ENCODE measurements around the gene DRD3.

DRD3 gene

DNA sequence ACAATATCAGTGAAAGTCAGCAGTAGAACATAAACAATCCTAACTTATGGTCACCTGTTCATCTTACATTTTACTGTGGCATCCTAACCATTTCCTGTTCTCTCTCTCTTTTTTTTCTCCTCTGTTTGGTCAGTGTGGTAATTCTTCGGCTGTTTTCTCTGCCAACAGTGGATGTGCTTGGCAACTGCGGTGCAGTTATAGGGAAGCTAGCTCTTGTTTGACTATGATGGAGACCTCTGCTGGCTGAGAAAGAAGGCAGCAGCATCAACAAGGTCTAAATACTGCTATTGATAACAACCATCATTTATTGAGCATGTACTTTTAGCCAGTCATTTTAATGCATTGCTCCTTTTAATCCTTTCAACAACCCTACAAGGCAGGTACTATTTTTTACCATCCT, 723 bp upstream of the DRD3 start:
- DNase-seq (ENCODE audit: low spot score) (peak; percentile 11), FAIRE-seq (no peak)

DNA sequence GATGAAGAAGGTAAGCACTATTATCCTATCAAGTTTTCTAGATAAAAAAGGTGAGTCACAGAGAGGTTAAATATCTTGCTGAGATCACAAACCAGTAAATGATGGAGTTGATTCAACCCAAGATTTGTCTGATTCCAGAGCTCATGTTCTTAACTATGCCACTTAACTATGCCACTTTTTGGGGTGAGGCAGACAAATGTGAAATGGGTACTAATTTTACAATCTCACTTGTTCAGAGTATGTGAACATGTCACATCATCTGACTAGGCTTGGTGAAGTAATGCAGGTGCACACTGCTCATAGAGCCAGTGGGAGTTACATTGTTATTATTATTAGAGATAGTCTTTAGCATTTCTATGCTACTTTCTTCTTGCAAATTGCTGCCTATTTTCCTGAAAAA, 2.0 kb downstream of the DRD3 start:
- DNase-seq (ENCODE audit: low spot score) (no peak), FAIRE-seq (no peak)

DNA sequence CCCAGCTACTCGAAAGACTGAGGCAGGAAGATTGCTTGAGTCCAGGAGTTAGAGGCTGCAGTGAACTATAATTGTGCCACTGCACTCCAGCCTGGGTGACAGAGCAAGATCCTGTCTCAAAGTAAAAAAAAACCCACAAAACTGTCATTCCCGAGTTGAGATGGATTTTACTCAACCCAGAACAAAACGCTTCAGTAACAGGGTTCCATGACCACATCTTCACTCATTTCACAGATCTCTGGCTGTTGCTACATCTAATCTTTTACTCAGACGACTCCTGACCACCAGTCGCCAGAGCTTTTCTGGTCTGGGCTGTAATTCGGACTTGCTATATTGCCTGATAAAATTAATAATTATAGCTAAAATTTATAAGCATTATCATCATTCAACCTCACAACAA, 2.4 kb downstream of the DRD3 start:
- DNase-seq (ENCODE audit: low spot score) (no peak), FAIRE-seq (no peak)

DNA sequence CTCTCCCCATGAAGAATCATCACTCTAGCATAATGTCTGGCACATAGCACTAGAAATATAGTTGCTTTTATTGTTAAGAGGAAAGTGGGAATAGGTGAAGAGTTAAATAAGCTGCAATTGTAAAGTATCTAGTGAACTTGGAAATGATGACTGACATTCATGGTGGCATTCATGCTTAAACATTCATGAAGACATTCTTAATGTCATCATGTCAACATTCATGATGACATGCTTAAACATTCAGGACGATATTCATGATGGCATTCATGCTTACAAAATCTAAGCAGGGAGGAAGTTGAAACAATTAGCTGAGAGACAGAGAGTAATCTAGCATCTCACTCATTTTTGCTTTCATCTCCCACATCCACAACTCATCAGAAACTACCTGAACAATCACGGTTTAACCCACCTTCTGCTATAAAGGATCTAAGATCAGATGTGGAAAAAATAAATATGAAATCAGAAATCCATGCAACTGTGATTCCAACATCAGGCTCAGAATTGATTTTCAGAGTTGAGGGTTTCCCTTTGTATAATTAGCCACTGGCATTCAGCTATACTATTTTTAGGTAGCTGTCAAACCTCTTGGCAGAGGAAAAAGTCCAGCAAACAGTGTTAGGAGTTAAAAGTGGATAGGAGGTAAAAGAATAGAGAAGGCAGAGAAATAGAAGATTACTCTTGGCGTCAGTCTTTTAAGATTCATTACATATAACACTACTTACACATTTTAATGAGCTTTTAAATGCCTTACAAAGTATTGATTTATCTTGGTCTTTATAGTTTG, 3.5 kb downstream of the DRD3 start:
- FAIRE-seq (no peak), DNase-seq (ENCODE audit: low spot score) (no peak)

DNA sequence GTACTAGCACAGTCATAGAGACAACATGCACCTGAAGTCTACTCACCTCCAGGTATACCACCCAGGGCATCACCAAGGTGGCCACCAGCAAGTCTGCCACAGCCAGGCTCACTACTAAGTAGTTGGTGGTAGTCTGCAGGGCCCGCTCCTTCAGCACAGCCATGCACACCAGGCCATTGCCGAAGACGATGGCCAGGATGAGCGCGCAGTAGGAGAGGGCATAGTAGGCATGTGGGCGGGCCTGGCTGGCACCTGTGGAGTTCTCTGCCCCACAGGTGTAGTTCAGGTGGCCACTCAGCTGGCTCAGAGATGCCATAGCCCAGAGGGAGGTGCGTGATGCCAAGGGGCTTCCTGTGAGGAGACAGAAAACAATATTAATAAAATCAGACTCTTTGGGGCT, 7.2 kb downstream of the DRD3 start:
- FAIRE-seq, result no peak
- no peak for DNase-seq (ENCODE audit: low spot score)

DNA sequence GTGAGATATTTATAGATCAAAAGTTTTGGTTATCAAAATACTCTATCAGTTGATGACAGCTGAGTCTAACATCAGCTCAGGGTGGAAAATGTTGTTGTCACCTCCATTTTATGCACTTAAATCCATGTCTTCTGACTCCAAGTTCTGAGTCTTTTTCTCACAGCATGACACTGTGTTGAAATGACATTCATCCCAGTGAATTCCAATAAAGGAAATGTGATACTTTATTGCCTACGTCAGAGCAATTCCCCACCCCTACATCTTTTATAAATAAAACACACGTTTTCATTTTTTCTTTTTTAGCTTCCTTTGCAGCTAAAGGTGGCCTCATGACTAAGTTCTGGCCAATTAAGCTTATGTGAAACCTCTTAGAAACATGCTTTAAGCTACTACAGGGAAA, 10.7 kb downstream of the DRD3 start:
- DNase-seq (ENCODE audit: low spot score), result no peak
- no peak for FAIRE-seq

DNA sequence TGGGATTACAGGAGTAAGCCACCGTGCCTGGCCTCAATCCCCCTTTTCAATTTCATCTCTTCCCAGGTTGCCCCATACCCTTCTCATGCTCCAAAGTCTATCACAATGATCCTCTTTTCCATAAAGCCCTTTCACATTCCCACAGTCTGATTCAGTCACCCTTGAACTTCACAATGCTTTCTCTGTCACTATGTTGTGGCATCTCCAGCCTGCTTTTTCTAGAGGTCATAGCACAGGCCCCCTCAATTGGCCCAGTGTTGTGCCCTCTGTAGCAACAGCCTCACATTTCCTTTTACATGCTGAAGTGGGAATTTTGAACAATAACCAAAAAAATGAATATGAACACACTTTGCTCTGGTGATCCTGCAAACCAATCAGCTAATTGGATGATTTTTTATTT, 21.5 kb downstream of the DRD3 start:
- no peak for FAIRE-seq

DNA sequence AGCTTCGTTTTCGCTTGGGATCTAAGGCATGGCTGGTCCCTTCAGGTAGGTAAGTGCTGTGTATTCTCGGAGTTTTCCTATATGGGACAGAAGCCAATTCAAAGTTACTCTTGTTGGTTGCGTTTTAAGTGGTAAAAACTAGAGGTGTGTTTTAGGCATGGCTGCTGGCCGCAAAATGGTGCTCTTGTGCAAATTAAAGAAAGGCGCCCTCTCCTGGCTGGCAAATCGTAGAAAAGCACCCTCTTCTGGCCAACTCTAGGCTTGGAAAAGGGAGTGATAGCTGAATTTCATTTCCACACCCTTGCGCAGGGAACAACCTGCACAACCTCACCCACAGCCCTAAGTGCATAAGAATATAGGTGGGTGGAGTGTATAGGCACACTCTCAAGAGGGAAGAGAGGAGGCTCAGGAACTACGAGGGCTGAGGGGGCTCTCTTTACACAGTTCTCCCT, 23.5 kb downstream of the DRD3 start:
- DNase-seq (ENCODE audit: low spot score) (no peak), FAIRE-seq (no peak)

More for the DNA sequence above, 21.5 kb downstream of the DRD3 start:
- no peak for DNase-seq (ENCODE audit: low spot score)

DNA sequence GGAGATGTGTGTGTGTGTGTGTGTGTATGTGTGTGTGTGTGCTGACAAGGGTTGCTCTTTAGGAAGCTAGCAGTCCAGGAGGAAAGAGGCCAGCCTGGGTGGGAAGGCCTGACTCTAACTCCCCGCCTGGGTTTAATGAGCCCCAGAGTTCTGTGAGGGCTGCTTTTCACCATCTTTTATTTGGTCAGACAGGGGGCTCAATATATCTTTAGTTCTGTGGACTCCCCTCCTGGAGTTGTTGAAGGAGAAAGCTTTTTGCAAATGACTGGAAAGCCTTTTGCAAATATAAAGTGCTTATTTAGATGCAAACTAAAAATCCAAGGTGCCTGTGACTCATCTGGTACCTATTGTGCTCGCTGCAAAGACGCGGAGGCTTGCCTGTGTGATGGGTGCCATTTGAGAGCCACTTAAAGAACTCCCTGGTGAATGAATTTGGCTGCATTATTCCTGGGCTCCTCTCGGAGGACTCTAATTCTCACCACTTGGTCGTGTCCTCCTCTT, 24.5 kb downstream of the DRD3 start:
- DNase-seq (ENCODE audit: low spot score) (no peak), FAIRE-seq (no peak)

DNA sequence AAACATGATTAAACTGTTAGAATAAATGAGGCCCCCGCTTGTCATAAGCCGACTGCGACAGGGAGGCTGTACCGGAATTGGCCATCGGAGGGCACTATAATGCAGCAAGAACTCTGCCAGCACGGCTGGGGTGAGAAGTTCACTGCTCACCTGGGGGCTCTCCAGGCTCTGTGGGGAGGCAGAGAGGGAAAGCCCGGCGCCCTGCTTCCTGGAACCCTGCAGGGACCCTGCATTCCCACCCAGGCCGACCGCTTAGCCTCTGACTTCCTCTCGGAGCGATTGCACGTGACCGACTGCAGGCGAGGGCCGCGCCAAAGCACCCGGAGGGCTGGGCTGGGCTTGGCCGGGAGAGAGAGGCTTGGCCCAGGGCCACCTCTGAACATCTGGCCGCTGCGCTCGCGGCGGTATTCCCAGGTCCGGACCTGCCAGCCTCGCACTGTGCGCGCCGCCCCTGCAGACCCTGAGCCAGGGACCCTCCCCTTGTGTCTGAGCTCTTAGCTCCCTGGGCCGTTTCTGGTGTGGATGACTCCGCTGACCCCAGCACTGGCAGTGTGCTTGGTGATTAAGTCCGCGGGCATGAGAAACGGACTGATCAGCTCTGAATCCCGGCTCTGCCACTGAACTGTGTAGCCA, 26.2 kb downstream of the DRD3 start:
- FAIRE-seq, result peak; percentile 49
- DNase-seq (ENCODE audit: low spot score), result peak; percentile 71

DNA sequence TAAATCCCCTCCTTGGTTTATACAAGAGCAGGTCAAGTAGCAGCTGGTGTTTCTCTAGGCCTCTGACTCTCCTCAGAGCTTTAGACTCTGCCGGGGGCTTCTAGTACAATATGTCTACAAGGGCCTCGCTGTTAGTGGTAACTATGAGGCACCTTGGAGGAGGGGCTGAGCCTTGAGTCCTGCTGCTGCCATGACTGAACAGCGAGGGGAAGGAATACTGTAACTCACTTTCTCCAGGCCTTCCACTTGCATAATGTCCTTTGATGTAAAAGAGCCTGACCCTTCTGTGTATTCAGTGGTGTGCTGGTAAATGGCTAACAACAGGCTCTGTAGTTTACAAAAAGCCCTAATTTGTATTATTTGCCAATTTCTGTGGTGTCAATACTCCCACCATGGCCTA, 27.8 kb downstream of the DRD3 start:
- no peak for FAIRE-seq

DNA sequence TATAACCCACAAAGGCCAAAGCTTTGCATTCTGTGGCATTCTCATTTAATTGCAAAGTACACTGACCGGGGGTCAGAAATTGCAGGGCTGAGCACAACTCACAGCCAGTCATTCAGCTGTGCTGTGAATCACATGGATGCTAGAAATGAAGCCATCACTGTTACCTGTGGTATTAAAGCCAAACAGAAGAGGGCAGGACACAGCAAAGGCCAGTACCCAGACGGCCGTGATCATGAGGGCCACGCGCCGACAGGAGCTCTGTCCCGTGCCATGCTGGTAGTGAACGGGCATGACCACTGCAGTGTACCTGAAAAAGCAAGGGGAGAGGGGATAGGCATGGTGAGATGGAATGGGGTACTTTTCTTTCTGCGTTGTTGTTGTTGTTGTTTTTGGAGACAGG, 31.6 kb downstream of the DRD3 start:
- no peak for DNase-seq (ENCODE audit: low spot score)
- no peak for FAIRE-seq

More for the DNA sequence above, 27.8 kb downstream of the DRD3 start:
- no peak for DNase-seq (ENCODE audit: low spot score)

DNA sequence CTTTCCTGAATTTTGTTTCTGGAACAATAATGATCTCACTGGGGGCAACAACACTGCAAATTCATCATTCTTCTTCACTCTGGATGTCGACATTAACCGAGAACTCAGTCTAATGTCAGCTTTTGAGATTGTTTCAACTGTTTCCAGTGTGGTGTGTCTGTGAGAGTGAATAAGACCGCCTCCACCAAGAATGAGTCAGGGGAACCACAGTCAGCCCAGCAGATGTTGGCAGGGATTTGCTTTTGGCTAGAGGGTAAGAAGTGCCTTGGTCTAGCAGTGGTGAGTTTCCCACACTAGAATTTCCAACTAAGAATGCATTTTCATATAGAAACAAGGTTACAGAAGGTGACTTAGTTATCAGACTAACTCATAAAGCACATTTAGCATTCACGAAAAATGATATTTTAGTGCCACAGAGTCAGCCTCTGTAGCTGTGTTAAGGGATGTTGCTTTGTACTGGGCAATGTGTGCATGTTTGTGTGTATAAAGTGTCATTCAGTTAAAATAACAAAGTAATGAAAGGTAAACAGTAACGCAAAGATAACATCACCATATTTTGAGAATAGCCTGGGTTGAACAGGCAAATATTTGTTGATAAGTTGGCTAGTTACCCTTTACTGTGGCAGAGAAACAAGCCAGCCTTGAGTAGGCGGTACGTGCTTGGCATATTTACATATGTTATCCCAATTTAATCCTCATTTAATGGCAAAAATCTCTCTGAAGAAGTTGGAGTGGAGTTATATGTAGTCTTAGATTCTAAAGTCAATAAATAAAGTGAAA, 33.8 kb downstream of the DRD3 start:
- no peak for DNase-seq (ENCODE audit: low spot score)
- peak; percentile 31 for FAIRE-seq

DNA sequence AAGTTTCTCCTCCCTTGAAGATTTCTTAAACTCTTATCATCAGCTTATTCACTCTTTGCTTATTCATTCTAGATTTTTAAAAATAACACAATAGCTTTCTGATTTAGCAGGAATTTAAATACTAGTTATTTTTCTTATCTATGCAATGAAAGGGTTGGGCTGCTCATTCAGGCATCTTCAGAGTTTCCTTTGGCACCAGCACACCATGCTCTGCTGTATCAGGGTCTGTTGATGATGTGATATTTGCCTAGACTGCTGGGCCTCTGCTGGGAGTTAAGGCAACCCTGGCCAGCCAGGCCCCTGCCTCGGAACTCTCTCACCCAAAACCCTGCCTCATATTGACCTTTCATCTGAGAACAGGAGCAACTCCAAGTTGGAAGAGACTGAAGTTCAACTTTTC, 35.0 kb downstream of the DRD3 start:
- DNase-seq (ENCODE audit: low spot score), result no peak
- FAIRE-seq, result no peak

DNA sequence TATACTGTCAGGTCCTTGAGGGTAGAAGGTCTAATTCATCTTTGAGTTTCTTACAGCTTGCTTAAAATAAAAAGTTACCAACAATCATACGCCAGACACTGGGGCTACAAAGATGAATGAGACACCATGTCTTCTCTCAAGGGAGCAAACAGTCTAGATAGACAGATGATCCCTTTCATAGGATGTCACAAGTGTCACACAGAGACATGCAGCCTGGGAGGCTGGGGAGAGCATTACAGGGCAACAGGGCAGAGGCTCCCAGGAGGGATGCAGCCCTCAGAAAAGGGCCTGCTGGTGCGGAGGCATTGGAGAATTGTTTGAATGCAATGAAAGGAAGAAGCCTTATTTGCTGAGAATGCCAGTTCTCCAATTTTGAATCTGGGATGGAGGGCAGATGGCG, 39.0 kb downstream of the DRD3 start:
- DNase-seq (ENCODE audit: low spot score), result no peak
- FAIRE-seq, result no peak

DNA sequence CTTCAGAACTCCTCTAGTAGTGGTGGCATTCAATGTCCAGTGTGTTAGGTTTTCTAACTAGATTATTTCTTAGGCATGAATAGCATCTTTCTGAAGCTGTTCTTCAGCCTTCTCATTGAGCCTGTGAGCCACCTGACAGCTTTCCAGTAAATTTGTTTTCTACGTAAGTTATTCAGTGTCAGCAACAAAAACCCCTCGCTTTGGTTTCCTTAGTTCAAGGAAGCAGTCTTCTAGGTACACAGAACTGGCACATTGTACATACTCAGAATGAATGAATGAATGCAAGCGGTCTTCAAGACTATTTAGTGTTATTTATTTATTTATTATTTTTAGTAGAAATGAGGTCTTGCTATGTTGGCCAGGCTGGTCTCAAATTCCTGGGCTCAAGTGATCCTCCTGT, 44.9 kb downstream of the DRD3 start:
- FAIRE-seq (no peak), DNase-seq (ENCODE audit: low spot score) (no peak)

DNA sequence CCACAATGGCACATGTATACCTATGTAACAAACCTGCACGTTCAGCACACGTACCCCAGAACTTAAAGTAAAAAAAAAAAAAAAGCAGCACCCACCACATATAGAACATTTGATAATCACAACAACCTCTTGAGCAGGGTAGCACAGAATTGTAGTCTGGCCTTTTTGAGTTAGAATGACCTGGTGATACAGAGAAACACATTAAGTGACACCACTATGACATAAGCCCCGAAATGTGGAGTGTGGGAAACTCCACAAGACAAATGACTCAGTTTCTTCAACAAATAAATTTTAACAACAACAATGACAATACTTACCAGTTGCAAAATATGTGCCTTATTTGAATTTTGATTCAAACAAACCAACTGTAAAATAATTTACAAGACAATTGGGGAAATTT, 46.4 kb downstream of the DRD3 start:
- no peak for DNase-seq (ENCODE audit: low spot score)
- FAIRE-seq, result no peak

DNA sequence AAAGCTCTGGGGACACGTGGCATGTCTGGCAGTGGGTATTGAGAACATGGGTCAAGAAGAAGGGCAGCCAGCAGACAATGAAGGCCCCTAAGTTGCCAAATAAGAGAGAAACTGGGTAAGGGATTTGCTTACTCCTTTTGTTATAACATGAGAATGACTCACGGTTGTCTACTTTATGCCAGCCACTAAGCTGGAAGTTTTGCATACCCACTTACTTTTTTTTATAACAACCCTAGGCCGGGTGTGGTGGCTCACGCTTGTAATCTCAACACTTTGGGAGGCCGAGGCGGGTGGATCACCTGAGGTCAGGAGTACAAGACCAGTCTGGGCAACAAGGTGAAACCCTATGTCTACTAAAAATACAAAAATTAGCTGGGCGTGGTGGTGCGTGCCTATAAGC, 50.0 kb downstream of the DRD3 start:
- DNase-seq (ENCODE audit: low spot score) (no peak), FAIRE-seq (no peak)

DNA sequence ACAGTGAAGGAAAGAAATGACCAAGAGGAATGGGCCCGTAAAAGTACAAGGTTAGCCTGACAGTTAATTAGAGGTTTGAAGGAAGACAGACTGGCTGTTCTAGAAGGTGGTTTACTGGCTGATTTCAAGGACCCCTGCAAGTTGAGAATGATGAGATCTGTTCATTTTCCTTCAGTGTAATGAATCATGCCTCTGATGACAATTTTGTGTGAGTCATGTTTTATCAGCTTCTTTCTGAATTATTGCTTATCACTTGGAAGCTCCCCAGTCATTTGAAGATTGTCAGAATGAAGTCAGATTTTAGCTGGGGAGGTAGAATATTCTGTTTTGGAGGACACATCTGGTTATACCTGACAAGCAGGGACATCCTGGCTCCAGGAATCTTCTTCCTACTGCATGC, 50.6 kb downstream of the DRD3 start:
- DNase-seq (ENCODE audit: low spot score) (no peak), FAIRE-seq (no peak)

DNA sequence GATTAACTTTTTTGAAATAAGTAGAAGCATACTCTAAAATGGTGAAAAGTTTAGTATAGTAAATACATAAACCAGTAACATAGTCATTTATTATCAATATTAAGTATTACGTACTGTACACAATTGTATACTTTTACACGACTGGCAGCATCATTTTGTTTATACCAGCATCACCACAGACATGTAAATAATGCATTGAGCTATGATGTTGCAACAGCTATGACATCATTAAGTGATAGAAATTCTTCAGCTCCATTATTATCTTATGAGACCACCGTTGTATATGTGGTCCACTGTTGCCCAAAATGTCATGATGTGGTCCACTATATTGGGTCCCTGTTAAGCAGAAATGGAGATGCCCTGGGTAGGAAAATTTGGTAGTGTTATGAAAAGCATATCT, 51.3 kb downstream of the DRD3 start:
- FAIRE-seq, result no peak
- DNase-seq (ENCODE audit: low spot score), result no peak

DNA sequence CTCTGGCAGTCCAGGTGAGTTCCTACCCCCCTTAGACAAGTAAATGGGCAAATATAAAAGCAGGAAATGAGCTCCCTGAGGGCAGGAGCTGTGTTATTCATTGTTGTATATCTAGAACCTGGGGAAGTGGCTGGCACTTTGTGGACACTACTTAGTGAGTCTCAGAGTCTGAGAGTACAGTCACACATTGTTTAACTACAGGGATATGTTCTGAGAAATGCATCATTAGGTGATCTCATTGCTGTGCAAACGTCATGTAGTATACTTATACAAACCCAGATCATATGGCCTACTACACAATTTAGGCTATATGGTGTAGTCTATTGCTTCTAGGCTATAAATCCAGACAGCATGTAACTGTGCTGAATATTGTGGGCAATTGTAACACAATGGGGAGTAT, 52.4 kb downstream of the DRD3 start:
- no peak for DNase-seq (ENCODE audit: low spot score)
- FAIRE-seq, result no peak

DNA sequence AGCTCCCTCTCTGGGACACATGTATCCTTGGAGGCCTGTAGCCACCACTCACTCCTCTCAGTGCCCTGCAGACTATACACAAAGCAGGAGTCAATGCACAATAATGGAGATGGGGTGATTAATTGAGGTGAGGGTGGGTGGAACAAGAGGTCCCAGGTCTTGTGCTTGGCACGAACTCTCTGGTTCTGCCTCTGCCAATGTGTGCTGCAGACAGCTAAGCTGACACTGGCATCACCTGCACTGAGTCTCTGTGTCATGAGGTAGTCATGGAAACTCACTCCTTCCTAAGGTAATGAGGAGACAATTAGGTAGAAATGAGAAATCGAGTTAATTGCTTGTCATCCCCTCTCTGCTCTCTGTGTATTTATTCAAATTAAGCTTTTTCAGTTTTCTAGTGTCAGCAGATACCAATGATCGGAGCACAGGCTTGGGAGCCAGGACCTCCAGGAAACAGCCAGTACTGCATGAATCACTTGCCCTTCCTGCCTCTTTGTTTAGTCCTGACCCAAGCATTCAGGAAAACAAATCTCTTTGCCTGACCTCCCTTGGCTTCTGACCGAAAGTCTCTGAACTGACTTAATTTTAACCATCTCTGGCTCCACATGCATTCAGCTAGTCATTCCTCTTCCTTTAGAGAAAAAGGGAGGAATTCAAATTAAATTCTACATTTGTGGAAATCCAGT, 56.7 kb downstream of the DRD3 start:
- DNase-seq (ENCODE audit: low spot score), result no peak
- no peak for FAIRE-seq
